OCI-LY1 (cell line): Measurements from ENCODE around the gene GNAS.

Source experiments
- EZH2 ChIP-seq: fragments of 200-600 bp; sonication (generic), shearing (Covaris generic); IDR thresholded peaks from 2 replicates; pipeline ENCODE4 v1.8.0; 2017; ENCODE audit warnings: borderline replicate concordance, mixed run types, mild to moderate bottlenecking, antibody characterized with exemption, low read length, moderate library complexity, mixed read lengths
- TF ChIP-seq, protein P1 (sequence below): fragments of 200-600 bp; sonication (generic), shearing (Covaris generic); IDR thresholded peaks from 2 replicates; pipeline ENCODE4 v1.5.1; 2017; ENCODE audit warnings: mild to moderate bottlenecking, antibody characterized with exemption, low read length, moderate library complexity, mixed read lengths

DNA sequence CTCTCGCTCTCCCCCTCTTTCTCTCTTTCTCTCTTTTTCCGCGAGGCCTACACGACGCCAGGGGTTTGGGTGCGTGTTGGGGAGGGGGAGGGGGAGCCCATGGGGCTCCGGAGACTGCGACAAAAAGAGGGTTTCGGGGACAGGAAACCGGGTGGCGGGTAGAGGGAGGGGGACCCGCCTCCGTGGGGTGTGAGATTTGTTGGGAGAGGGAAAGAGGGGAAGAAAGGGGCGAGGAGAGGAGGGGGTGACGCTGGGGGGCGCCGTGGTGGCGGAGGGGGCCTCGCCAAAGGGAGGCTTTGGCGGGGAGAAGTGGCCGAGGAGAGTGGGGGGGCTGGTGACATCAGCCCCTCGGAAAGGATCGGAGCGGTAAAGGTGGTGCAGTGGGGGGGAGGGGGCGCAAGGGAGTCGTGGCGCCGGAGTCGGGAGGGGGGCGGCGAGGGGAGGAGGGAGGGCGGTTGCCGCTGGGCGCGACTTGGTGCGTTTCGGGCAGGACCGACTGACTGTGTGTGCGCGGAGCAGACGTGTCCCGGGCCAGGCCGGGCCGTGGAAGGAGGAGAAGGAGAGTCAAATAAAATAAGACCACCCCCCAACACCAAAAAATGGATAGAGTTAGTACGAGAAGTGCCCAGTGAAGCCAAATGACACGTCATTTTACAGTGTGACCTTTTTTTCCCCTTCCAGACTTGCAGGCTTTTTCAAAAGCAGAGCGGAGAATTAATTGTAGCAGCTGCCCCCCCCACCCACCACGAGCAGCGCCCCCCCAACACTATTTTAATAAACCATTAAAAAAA, 39.8 kb downstream of the GNAS start:
- TF ChIP-seq, protein P1, sequence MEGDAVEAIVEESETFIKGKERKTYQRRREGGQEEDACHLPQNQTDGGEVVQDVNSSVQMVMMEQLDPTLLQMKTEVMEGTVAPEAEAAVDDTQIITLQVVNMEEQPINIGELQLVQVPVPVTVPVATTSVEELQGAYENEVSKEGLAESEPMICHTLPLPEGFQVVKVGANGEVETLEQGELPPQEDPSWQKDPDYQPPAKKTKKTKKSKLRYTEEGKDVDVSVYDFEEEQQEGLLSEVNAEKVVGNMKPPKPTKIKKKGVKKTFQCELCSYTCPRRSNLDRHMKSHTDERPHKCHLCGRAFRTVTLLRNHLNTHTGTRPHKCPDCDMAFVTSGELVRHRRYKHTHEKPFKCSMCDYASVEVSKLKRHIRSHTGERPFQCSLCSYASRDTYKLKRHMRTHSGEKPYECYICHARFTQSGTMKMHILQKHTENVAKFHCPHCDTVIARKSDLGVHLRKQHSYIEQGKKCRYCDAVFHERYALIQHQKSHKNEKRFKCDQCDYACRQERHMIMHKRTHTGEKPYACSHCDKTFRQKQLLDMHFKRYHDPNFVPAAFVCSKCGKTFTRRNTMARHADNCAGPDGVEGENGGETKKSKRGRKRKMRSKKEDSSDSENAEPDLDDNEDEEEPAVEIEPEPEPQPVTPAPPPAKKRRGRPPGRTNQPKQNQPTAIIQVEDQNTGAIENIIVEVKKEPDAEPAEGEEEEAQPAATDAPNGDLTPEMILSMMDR, result peak; percentile 40; the same call in 1 of the 2 replicates
- no peak for TF ChIP-seq EZH2
